Skeletal muscle satellite cell (primary cell): ENCODE measurements around the gene ITPR3. TPM values are rescaled to one million over a fixed set of nuclear protein-coding genes. Genes with fewer than 3 reads are reported as not detected.

Experiments
- H3K27me3 ChIP-seq: 2 replicates; pipeline ENCODE4 v1.7.0; 2013; ENCODE audit warnings: low read length; ENCODE audit not compliant: control insufficient read depth, insufficient read depth
- H3K36me3 ChIP-seq: 2 replicates; pipeline ENCODE4 v1.7.0; 2013; ENCODE audit warnings: mild to moderate bottlenecking, control low read depth, low read length; ENCODE audit not compliant: insufficient read depth
- H3K4me1 ChIP-seq: 2 replicates; pipeline ENCODE4 v1.7.0; 2013; ENCODE audit warnings: low read length; ENCODE audit not compliant: control insufficient read depth, insufficient read depth
- H3K4me2 ChIP-seq: 2 replicates; pipeline ENCODE4 v1.7.0; 2013; ENCODE audit warnings: mild to moderate bottlenecking, low read length
- H3K4me3 ChIP-seq: 2 replicates; pipeline ENCODE4 v1.7.0; 2013; ENCODE audit warnings: low read length
- H3K9ac ChIP-seq: 2 replicates; pipeline ENCODE4 v1.7.0; 2013; ENCODE audit warnings: mild to moderate bottlenecking, low read depth, low read length, moderate library complexity
- H3K9me3 ChIP-seq: replicated peaks from 2 replicates; pipeline ENCODE4 v1.7.0; 2013; ENCODE audit warnings: mild to moderate bottlenecking, control low read depth, low read length
- total RNA-seq: library from RNA; depleted of rRNA; stranded (reverse); fragments of >200 nt; gene quantifications from 2 replicates; pipeline ENCODE4 v1.2.3, GENCODE V29; 2012; rRNA removed

The ITPR3 gene
- total RNA-seq: 57.3 and 64.2 TPM in 2 replicates

DNA sequence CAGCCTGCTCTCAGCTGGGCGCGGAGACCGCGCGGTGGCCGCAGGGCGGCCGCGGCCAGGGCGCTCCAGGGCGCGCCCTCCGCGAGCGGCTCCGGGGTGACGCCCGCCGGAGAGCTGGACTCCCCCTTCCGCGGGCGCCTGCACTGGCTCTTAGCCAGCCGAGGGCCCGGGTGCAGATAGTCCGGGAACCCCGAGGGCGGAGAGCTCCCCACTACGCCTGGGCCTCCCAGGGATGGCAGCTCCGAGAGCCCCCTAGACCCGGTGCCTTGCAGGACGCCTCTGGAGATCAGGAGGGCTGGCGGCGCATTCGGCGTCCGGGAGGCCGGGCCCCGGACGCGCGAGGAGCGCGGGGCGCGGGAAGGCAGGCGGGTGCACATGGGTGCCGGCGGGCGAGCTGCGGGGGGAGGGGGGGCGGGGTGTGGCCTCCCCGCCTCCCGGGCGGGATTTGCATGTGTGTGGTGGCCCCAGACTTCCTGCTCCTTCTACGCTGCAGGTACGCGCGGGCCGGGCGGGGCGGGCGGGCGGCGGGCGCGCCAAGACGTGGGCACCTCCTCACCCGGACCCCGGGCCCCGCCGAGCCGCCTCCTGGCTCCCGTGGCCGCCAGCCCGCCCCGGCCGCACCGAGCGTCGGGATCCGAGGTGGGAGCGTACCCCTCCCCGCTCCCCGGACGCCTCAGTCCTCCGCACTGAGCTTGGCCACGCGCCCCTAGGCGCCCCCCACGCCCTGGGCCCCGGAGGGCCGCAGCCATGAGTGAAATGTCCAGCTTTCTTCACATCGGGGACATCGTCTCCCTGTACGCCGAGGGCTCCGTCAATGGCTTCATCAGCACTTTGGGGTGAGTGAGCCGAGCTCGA, at the start of gene ITPR3:
Gene ITPR3, plus strand, starts transcription at position 467 of the 855 bp plus-strand sequence. Its CDS starts 281 bp downstream, at position 748.
- Histone ChIP-seq H3K4me2 (peak within 1 kb of the TSS; percentile 94), H3K9me3 (no peaks in the 10 kb centered on the region), H3K4me3 (peak within 1 kb of the TSS; percentile 97), H3K9ac (peak within 1 kb of the TSS; percentile 85), H3K27me3 (no peaks in the 10 kb centered on the region), H3K36me3 (peaks cover 21% of the 10 kb centered on the region), H3K4me1 (peaks cover 27% of the 10 kb centered on the region)

DNA sequence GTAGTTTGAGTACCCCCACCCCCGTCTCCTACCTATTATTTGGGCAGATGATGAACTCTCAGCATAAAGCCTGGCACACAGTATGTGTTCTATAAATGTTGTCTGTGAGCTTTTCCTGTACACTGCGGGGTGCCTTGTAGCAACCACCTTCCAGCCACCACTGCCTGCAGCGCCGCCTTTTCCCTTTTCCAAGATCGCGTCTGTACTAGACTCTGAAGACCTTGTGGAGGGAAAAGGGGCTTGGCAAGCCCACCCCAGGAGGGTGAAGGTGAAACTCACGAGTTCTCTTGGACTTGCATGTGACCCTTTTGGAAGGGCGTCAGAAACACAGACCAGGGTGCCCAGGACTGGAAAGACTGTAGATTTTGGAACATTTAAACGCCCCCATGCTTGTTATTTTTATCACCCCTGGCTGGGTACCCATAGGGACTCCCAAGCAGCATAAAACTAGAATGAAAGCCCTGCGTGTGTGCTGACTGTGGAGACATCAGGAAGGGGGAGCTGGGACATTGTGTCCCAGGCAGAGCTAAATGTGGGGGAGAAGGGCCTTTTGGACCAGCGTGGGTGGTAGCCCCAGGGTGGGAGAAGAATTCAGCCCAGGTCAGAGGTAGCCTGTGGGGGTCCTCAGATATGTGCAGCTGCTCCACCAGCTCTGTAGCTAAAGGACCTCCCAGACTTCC, 49.3 kb upstream of the ITPR3 start:
- Histone ChIP-seq H3K9me3 (no peaks in the 10 kb centered on the region), H3K4me3 (peak overlapping the region; percentile 86)

GRCh38 chr6:33575211-33575610, 45.9 kb upstream of the ITPR3 start:
- Histone ChIP-seq H3K4me1 (peaks cover 33% of the 10 kb centered on the region), H3K4me3 (no peak overlapping the region), H3K36me3 (peaks cover 48% of the 10 kb centered on the region), H3K27me3 (no peaks in the 10 kb centered on the region), H3K9ac (no peak overlapping the region), H3K4me2 (no peak overlapping the region), H3K9me3 (no peaks in the 10 kb centered on the region)

More for the DNA sequence above, 49.3 kb upstream of the ITPR3 start:
- Histone ChIP-seq H3K9ac (peak overlapping the region; percentile 85), H3K36me3 (peaks cover 35% of the 10 kb centered on the region), H3K27me3 (no peaks in the 10 kb centered on the region), H3K4me2 (peak overlapping the region; percentile 100), H3K4me1 (peaks cover 19% of the 10 kb centered on the region)

GRCh38 chr6:33576668-33577067, 44.5 kb upstream of the ITPR3 start:
- Histone ChIP-seq H3K36me3 (peaks cover 46% of the 10 kb centered on the region), H3K27me3 (no peaks in the 10 kb centered on the region), H3K4me2 (no peak overlapping the region), H3K4me1 (peaks cover 25% of the 10 kb centered on the region), H3K4me3 (no peak overlapping the region), H3K9me3 (no peaks in the 10 kb centered on the region), H3K9ac (no peak overlapping the region)

- H3K4me1 ChIP-seq: peaks cover 21% of the 10 kb centered on the region
- H3K36me3 ChIP-seq: peaks cover 41% of the 10 kb centered on the region
- H3K9me3 ChIP-seq: no peaks in the 10 kb centered on the region
- H3K4me3 ChIP-seq: no peak overlapping the region
- H3K9ac ChIP-seq: no peak overlapping the region
- no peaks in the 10 kb centered on the region for H3K27me3 ChIP-seq
- no peak overlapping the region for H3K4me2 ChIP-seq
Measured at GRCh38 chr6:33577106-33577535, 44.0 kb upstream of the ITPR3 start.

DNA sequence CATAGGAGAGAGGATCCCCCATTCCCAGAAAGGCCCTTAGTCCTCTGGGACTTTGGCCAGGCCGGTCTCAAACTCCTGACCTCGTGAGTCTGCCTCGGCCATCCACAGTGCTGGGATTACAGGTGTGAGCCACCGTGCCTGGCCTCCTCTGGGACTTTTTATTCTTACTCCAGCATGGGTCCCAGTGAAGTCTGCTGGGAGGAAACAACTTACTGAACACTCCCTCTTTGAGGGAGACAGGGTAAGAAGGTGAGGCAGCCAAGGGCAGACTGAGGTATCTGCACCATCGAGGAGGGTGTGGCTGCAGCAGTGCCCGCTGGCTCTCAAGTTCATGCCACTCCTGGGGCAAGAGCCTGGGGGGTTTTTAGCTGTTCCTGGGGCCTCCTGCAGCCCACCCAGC, 43.4 kb upstream of the ITPR3 start:
- H3K4me2 ChIP-seq: peak overlapping the region; percentile 100
- H3K9ac ChIP-seq: no peak overlapping the region
- H3K36me3 ChIP-seq: peaks cover 40% of the 10 kb centered on the region
- no peak overlapping the region for H3K4me3 ChIP-seq
- H3K4me1 ChIP-seq: peaks cover 21% of the 10 kb centered on the region
- H3K9me3 ChIP-seq: no peaks in the 10 kb centered on the region
- H3K27me3 ChIP-seq: no peaks in the 10 kb centered on the region

GRCh38 chr6:33578164-33578563, 43.0 kb upstream of the ITPR3 start:
- H3K9me3 ChIP-seq: no peaks in the 10 kb centered on the region
- peaks cover 21% of the 10 kb centered on the region for H3K4me1 ChIP-seq
- peak overlapping the region; percentile 100 for H3K4me2 ChIP-seq
- H3K4me3 ChIP-seq: peak overlapping the region; percentile 98
- no peaks in the 10 kb centered on the region for H3K27me3 ChIP-seq
- no peak overlapping the region for H3K9ac ChIP-seq
- H3K36me3 ChIP-seq: peaks cover 40% of the 10 kb centered on the region

DNA sequence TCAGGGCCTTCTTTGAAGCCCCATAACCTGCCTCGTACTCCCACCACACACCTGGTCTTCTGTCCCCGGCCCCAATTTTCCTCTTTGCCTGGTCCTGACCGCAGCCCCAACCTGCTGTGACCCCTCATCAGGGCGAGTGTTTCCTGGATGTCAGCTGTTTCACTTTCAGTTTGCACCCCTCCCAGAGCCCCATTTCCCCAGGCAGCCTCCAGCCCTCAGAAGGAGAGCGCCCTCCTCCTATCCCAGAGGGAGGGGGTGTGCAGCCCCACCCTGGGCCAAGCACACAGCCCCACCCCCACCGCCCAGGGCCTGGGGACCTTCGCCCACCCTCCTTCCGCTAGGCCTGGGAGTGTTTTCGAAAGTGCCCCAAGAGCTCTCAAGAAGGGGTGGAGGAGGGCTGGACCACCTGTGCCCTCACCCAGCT, 42.5 kb upstream of the ITPR3 start:
- H3K4me1 ChIP-seq: peaks cover 21% of the 10 kb centered on the region
- H3K4me3 ChIP-seq: peak overlapping the region; percentile 98
- peak overlapping the region; percentile 95 for H3K9ac ChIP-seq
- peak overlapping the region; percentile 100 for H3K4me2 ChIP-seq
- H3K27me3 ChIP-seq: no peaks in the 10 kb centered on the region
- H3K9me3 ChIP-seq: no peaks in the 10 kb centered on the region
- H3K36me3 ChIP-seq: peaks cover 40% of the 10 kb centered on the region

GRCh38 chr6:33579828-33580714, 41.1 kb upstream of the ITPR3 start, which contains the start of gene BAK1:
Gene BAK1, minus strand, starts transcription at chr6:33580276. Its CDS starts 2,672 bp downstream, at chr6:33577604.
- Histone ChIP-seq H3K9ac (peak within 1 kb of the TSS; percentile 95), H3K9me3 (no peaks in the 10 kb centered on the region), H3K4me1 (peaks cover 21% of the 10 kb centered on the region), H3K4me2 (peak within 1 kb of the TSS; percentile 100), H3K27me3 (no peaks in the 10 kb centered on the region), H3K4me3 (peak within 1 kb of the TSS; percentile 98), H3K36me3 (peaks cover 26% of the 10 kb centered on the region)

- no peak overlapping the region for H3K4me2 ChIP-seq
Measured at GRCh38 chr6:33581186-33581585, 39.9 kb upstream of the ITPR3 start.

More at GRCh38 chr6:33581186-33581585, 39.9 kb upstream of the ITPR3 start:
- no peaks in the 10 kb centered on the region for H3K27me3 ChIP-seq
- no peak overlapping the region for H3K4me3 ChIP-seq
- H3K36me3 ChIP-seq: peaks cover 17% of the 10 kb centered on the region
- H3K9me3 ChIP-seq: no peaks in the 10 kb centered on the region
- H3K9ac ChIP-seq: no peak overlapping the region
- peaks cover 25% of the 10 kb centered on the region for H3K4me1 ChIP-seq
